Right lobe of liver (tissue), 6 donors: Measurements from ENCODE around the gene OGA. TPM values are rescaled to one million over a fixed set of nuclear protein-coding genes. Genes with fewer than 3 reads are reported as not detected.

Source experiments
- ATAC-seq, 4 donors: fragments of 200-7000 bp; cut with Tn5 transposase; one replicate each; pipeline ENCODE4 v1.9.1; 2020; ENCODE audit warnings: mild to moderate bottlenecking in 4 of 4, moderate library complexity in 4 of 4
- DNase-seq, 3 donors: peaks; one replicate each; pipeline ENCODE4 v3.0.0-alpha.2; 2020
- H3K27ac ChIP-seq, 3 donors: fragments of 200-600 bp; one replicate each; pipeline ENCODE4 v1.8.0; 2022
- H3K27me3 ChIP-seq, 2 donors: fragments of 200-600 bp; one replicate each; pipeline ENCODE4 v1.8.0; 2022
- H3K36me3 ChIP-seq, 4 donors: fragments of 200-600 bp; sonication (generic) in 1 of 4; one replicate each; pipeline versions ENCODE4 v1.5.1 to v1.8.0; 2017 to 2022; ENCODE audit warnings: control low read depth in 1 of 4
- H3K4me1 ChIP-seq, 4 donors: fragments of 200-600 bp; sonication (generic) in 1 of 4; one replicate each; pipeline versions ENCODE4 v1.5.1 to v1.8.0; 2017 to 2022; ENCODE audit warnings: control low read depth in 1 of 4
- H3K4me3 ChIP-seq, 3 donors: fragments of 200-600 bp; one replicate each; pipeline ENCODE4 v1.8.0; 2022
- H3K9me3 ChIP-seq, 4 donors: fragments of 200-600 bp; sonication (generic) in 1 of 4; one replicate each; pipeline versions ENCODE4 v1.5.1 to v1.8.0; 2017 to 2022; ENCODE audit warnings: control low read depth in 1 of 4
- CTCF ChIP-seq, 4 donors: fragments of 200-600 bp in 3 of 4; fragments of 450-650 bp in 1 of 4; IDR thresholded peaks; one replicate each; pipeline versions ENCODE4 v1.5.1 to v1.8.0; 2016 to 2022; ENCODE audit warnings: antibody characterized with exemption in 4 of 4, mild to moderate bottlenecking in 2 of 4
- POLR2A ChIP-seq: fragments of 450-650 bp; IDR thresholded peaks from one replicate; pipeline ENCODE4 v1.6.1; 2017; ENCODE audit warnings: antibody characterized with exemption, mild to moderate bottlenecking
- WGBS: methylation state at CpG from one replicate; pipeline ENCODE4 v1.1.6; 2018; ENCODE audit warnings: low coverage, low lambda C conversion rate; ENCODE audit not compliant: insufficient coverage; ENCODE audit errors: missing lambda C conversion rate; 5-methylcytosine and 5-hydroxymethylcytosine counted together
- intact Hi-C, 2 donors: fragments of 100-400 bp; cut with DNase I; formaldehyde crosslinking; loops; one replicate each; pipeline versions ENCODE4 v1.11.2 to v1.14.1; 2022
- total RNA-seq, 6 experiments: library from RNA; depleted of rRNA in 2 of 6; stranded (reverse); fragments of >200 nt in 2 of 6; fragmentation: NEBNext Ultra II Directional in 3 of 6; extraction: Animal tissue kit (Norgen Biotek cat#: 25700) in 3 of 6; gene quantifications; one replicate each; pipeline versions ENCODE4 v1.1.0 to v1.2.4, GENCODE V29; 2016 to 2023
- donor health status: DM: no; HTN: yes; CAD: no.
- donor health status: DM: no; HTN: no; CAD: no.
- donor health status: DM: no; HTN: no; CAD: no.
- donor health status: DM: no; HTN: yes; CAD: no.
- donor health status: DM: no; HTN: yes; CAD: no.

Gene OGA
- total RNA-seq, 6 experiments from 2014 or later, result 34.7 to 52.2 (median 36.7) TPM

GRCh38 chr10:101839002-101839401, 20.8 kb upstream of the OGA start:
- no peak for ATAC-seq
- no CpG with 5 or more reads among the region's 1 CpG for WGBS

GRCh38 chr10:101838416-101838970, 20.2 kb upstream of the OGA start:
- no CpG with 5 or more reads among the region's 6 CpGs for WGBS
- Histone ChIP-seq H3K4me3 (no peak overlapping the region), H3K36me3 (no peaks in the 10 kb centered on the region), H3K27me3 (no peaks in the 10 kb centered on the region), H3K27ac (no peak overlapping the region), H3K9me3 (no peaks in the 10 kb centered on the region), H3K4me1 (peaks cover 0 to 9% (median 2%) of the 10 kb centered on the region in 4 donors)
- ATAC-seq (no peak), DNase-seq (no peak)
- intact Hi-C loops, result loop anchor here in 1 of 2 donors (5.0 kb wide), 1 partner anchor 169 kb away; no protein-coding TSS in a partner anchor
- no peak for TF ChIP-seq POLR2A

More at GRCh38 chr10:101839002-101839401, 20.8 kb upstream of the OGA start:
- Histone ChIP-seq H3K27ac (no peak overlapping the region), H3K27me3 (no peaks in the 10 kb centered on the region), H3K36me3 (no peaks in the 10 kb centered on the region), H3K9me3 (no peaks in the 10 kb centered on the region), H3K4me1 (peaks cover 0 to 9% (median 2%) of the 10 kb centered on the region in 4 donors), H3K4me3 (no peak overlapping the region)
- TF ChIP-seq CTCF (IDR thresholded peaks at IDR 0.05), result no peak
- no peak for TF ChIP-seq POLR2A
- intact Hi-C loops, result loop anchor here in 1 of 2 donors (5.0 kb wide), 1 partner anchor 168 kb away; no protein-coding TSS in a partner anchor
- DNase-seq, result no peak

DNA sequence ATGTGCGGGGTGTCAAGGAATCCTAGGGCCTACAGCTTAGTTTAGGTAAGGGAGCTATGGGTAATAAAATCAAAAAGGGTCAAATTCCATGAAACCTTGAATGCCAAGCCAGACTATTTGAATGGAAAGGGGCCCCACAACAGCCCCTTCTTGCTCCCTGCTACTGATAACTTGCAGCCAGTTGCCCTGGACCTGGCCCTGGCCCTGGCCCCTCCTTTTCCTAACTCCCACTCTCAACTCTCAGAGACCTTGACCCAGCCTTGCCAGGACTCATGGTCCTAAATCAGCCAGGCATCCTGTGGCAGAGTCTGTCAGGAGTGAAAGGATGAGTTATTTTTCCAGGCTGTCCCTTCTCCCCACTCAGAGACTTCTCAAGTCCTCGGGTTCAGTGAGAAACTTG, 19.5 kb upstream of the OGA start:
- peaks cover 0 to 9% (median 2%) of the 10 kb centered on the region in 4 donors for H3K4me1 ChIP-seq
- no peaks in the 10 kb centered on the region for H3K27me3 ChIP-seq
- no peak overlapping the region for H3K27ac ChIP-seq
- 83% methylated on average over 2 of the region's 2 CpGs for WGBS
- intact Hi-C loops, result loop anchor here in 1 of 2 donors (5.0 kb wide), 1 partner anchor 170 kb away; no protein-coding TSS in a partner anchor
- no peaks in the 10 kb centered on the region for H3K9me3 ChIP-seq
- ATAC-seq (no peak), DNase-seq (peak in 2 of 3 donors; percentile 10 to 19)
- TF ChIP-seq CTCF (IDR thresholded peaks at IDR 0.05) (no peak), POLR2A (no peak)
- H3K4me3 ChIP-seq, result no peak overlapping the region
- H3K36me3 ChIP-seq, result no peaks in the 10 kb centered on the region

DNA sequence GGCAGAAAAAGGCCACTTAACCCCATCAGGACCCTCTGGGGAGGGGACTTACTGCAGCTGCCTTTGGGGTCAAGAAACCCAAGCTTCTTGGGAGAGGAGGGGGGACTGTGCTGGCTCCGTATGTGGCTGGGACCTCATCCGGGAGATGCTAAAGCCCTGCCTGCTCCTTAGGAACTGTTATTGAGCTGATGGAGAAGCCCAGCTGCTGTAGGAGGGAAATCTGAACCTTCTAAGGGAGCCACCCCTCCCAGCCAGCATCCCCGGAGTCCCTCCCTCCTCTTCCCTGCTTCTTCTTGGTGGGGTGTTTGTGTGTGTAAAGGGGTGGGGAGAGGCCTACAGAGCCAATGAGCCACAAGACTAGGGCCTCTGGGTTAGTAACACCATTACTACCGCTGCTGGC, 17.1 kb upstream of the OGA start:
- 92% methylated on average over 2 of the region's 4 CpGs for WGBS

More for the DNA sequence above, 17.1 kb upstream of the OGA start:
- TF ChIP-seq CTCF (IDR thresholded peaks at IDR 0.05), result no peak
- no peak for TF ChIP-seq POLR2A
- DNase-seq, result peak in 1 of 3 donors; percentile 5
- ATAC-seq, result no peak
- intact Hi-C loops, result loop anchor here in 1 of 2 donors (5.0 kb wide), 1 partner anchor 172 kb away; no protein-coding TSS in a partner anchor
- H3K27ac ChIP-seq, result no peak overlapping the region
- H3K27me3 ChIP-seq, result no peaks in the 10 kb centered on the region
- no peak overlapping the region for H3K4me3 ChIP-seq
- H3K9me3 ChIP-seq, result no peaks in the 10 kb centered on the region
- H3K36me3 ChIP-seq, result no peaks in the 10 kb centered on the region
- H3K4me1 ChIP-seq, result peaks cover 0 to 7% (median 0%) of the 10 kb centered on the region in 4 donors
